ENCODE data around the gene HERC2. TPM values are rescaled to one million over a fixed set of nuclear protein-coding genes. Genes with fewer than 3 reads are reported as not detected.

Gene HERC2
- total and polyA plus RNA-seq, 9 of the 15 experiments (the other 6 are each of a cell fraction or from before 2014, with no cell fraction given), result 10.6 to 84.0 (median 42.6) TPM

GRCh38 chr15:28185148-28185895 lies 136.7 kb downstream of the HERC2 start:
- no peak overlapping the region for H3K4me2 ChIP-seq (ENCODE audit: insufficient read depth, low read length)
- no peak overlapping the region for H2AFZ ChIP-seq (ENCODE audit: low read depth, low read length)
- H3K4me1 ChIP-seq (replicated peaks in 1 of 2; ENCODE audit: control insufficient read depth in 2 of 2, insufficient read depth in 2 of 2, low read length in 2 of 2), result no peaks in the 10 kb centered on the region
- TF ChIP-seq KAT2B (IDR thresholded peaks at IDR 0.05; ENCODE audit: low read depth, low read length), result no peak
- no peak for TF ChIP-seq SNRNP70 (optimal IDR thresholded peaks at IDR 0.05; ENCODE audit: low read depth, low read length)
- no peak for TF ChIP-seq TGIF2 (CRISPR knock-in tag; IDR thresholded peaks at IDR 0.05)
- no peak for TF ChIP-seq ZNF740 (CRISPR knock-in tag; IDR thresholded peaks at IDR 0.05)
- TF ChIP-seq ZNF740 (tag; IDR thresholded peaks at IDR 0.05), result no peak
- no peak for TF ChIP-seq MAFK (IDR thresholded peaks at IDR 0.05; ENCODE audit: low read length)
- no peak for TF ChIP-seq BMI1 (IDR thresholded peaks at IDR 0.05; ENCODE audit: low read length)
- no peak for TF ChIP-seq ZNF449 (CRISPR knock-in tag; IDR thresholded peaks at IDR 0.05)
- H3K36me3 ChIP-seq (ENCODE audit: control insufficient read depth, insufficient read depth, low read length), result peaks cover 80% of the 10 kb centered on the region
- CTCF ChIA-PET (ENCODE audit: low intra/inter-chr PET ratio), result no interaction called here
- H3K79me2 ChIP-seq (ENCODE audit: control insufficient read depth, insufficient read depth, low read length), result no peaks in the 10 kb centered on the region
- H3K27ac ChIP-seq (ENCODE audit: extremely low read depth, low read depth, low read length), result no peak overlapping the region
- no peak for ATAC-seq
- H4K20me1 ChIP-seq (replicated peaks; ENCODE audit: control insufficient read depth, insufficient read depth, low read length), result no peaks in the 10 kb centered on the region
- intact Hi-C loops (cut with micrococcal nuclease), result no loop called here
- H3K4me3 ChIP-seq, result no peak overlapping the region
- no peak overlapping the region for H3K9ac ChIP-seq (ENCODE audit: insufficient read depth in 1 of 2, low read depth in 2 of 2, low read length in 2 of 2)
- H3K27me3 ChIP-seq (ENCODE audit: control insufficient read depth in 2 of 2, insufficient read depth in 2 of 2, low read length in 2 of 2), result no peaks in the 10 kb centered on the region
- BruUV-seq (replicated peaks), result no TSS peak
- in situ Hi-C loops (cut with MboI), result no loop called here
- no peaks in the 10 kb centered on the region for H3K9me1 ChIP-seq (ENCODE audit: control insufficient read depth, insufficient read depth, low read length)
- FAIRE-seq, result no peak
- 94% methylated on average over 9 of the region's 9 CpGs for WGBS (ENCODE audit: insufficient coverage, low coverage, missing lambda C conversion rate)
- no peaks in the 10 kb centered on the region for H3K9me3 ChIP-seq (replicated peaks; ENCODE audit: control insufficient read depth, insufficient read depth, low read depth, low read length)
- POLR2A ChIA-PET, result no interaction called here
- DNase-seq (ENCODE audit: extremely low read depth in 1 of 4, low spot score in 3 of 4), result no peak
